ENCODE results near the gene TMEM221. TPM values are rescaled to one million over a fixed set of nuclear protein-coding genes. Genes with fewer than 3 reads are reported as not detected.

The TMEM221 gene
- total RNA-seq, 1 experiment from 2014 or later, result not detected

DNA sequence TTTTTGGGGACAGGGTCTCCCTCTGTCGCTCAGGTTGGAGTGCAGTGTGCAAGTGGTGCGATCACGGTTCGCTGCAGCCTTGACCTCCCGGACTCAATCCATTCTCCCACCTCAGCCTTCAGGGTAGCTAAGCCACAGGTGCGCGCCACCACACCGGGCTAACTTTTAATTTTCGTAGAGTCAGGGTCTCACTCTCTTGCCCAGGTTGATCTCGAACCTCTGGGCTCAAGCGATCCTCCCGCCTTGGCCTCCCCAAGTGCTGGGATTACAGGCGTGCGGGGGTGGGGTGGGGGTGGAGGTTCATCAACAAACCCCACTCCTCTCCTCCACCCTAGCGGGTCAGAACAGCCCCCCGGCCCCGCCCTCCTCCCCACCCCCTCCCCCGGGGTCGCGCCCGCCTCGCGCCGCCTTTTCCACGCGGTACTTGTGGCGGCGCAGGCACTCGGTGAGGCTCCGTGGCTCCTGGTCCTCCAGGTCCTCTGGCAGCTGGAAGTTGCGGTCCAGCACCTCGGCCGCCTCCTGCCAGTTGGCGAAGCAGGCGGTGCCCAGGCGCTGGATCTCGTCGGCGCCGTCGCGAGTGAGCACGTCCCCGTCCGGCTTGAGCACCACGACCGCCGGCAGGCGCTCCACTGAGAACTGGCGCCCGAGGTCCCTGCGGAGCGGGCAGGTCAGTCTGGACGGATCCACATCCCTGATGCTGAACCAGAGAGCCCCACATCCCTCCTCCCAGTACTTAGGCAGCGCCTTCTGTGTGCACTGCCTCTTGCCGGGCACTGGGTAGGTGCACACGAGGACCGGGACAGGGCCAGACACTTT lies 7.0 kb upstream of the TMEM221 start:
- H3K4me1 Mint-ChIP-seq (ENCODE audit: low read depth, unreplicated experiment), result no peaks in the 10 kb centered on the region
- TF ChIP-seq, protein P1, sequence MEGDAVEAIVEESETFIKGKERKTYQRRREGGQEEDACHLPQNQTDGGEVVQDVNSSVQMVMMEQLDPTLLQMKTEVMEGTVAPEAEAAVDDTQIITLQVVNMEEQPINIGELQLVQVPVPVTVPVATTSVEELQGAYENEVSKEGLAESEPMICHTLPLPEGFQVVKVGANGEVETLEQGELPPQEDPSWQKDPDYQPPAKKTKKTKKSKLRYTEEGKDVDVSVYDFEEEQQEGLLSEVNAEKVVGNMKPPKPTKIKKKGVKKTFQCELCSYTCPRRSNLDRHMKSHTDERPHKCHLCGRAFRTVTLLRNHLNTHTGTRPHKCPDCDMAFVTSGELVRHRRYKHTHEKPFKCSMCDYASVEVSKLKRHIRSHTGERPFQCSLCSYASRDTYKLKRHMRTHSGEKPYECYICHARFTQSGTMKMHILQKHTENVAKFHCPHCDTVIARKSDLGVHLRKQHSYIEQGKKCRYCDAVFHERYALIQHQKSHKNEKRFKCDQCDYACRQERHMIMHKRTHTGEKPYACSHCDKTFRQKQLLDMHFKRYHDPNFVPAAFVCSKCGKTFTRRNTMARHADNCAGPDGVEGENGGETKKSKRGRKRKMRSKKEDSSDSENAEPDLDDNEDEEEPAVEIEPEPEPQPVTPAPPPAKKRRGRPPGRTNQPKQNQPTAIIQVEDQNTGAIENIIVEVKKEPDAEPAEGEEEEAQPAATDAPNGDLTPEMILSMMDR (IDR thresholded peaks at IDR 0.05; ENCODE audit: insufficient read depth in 1 of 2, low read depth in 1 of 2, low read length in 1 of 2, severe bottlenecking in 1 of 2, unreplicated experiment in 1 of 2), result no peak
- H3K27me3 Mint-ChIP-seq (ENCODE audit: insufficient read depth, unreplicated experiment), result peaks cover 3% of the 10 kb centered on the region
- Histone ChIP-seq H3K27me3 (replicated peaks; ENCODE audit: control insufficient read depth, insufficient read depth, low read length) (no peaks in the 10 kb centered on the region), H3K4me3 (ENCODE audit: low read depth, low read length) (no peak overlapping the region), H3K9me3 (no peaks in the 10 kb centered on the region), H3K4me1 (no peaks in the 10 kb centered on the region), H3K36me3 (ENCODE audit: control insufficient read depth, insufficient read depth, low read length) (no peaks in the 10 kb centered on the region)
- H3K27ac Mint-ChIP-seq (ENCODE audit: unreplicated experiment), result no peak overlapping the region
- no TSS peak for BruUV-seq (replicated peaks)
- POLR2A ChIA-PET, result no interaction called here
- no peak for DNase-seq
- no peak overlapping the region for H3K4me3 Mint-ChIP-seq (ENCODE audit: unreplicated experiment)
- H3K9me3 Mint-ChIP-seq (ENCODE audit: unreplicated experiment), result no peaks in the 10 kb centered on the region
- CTCF ChIA-PET, result interaction anchor here (0.6 kb wide), 1 partner anchor 64 kb away, joined by 3 read pairs; no protein-coding TSS in a partner anchor
- intact Hi-C loops (cut with micrococcal nuclease; ENCODE audit: unreplicated experiment), result no loop called here
- no peaks in the 10 kb centered on the region for H3K36me3 Mint-ChIP-seq (ENCODE audit: insufficient read depth, unreplicated experiment)

DNA sequence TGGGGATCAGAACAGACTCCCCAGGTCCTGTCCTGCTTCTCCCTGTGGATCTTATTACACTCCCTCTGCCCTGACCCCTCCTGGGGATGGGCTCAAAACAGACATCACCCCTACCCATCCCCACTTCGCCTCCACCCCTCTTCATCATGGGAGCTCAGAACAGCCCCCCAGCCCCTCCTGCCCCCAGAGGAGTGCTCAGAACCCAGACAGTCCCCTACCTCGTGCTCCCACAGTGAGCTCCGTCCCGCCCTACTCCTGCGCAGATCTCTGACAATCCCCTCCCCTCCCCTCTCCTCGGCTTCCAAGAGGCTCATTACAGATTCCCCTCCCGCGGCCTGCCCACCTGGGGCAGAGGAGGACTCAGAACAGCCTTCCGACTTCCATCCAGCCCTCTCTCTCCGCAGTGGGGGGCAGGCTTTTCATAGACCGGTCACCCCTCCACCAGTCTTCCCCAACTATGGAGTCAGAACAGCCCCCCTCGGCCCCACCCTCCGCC lies 6.2 kb upstream of the TMEM221 start:
- no peak overlapping the region for H3K4me3 Mint-ChIP-seq (ENCODE audit: unreplicated experiment)
- Histone ChIP-seq H3K4me1 (no peaks in the 10 kb centered on the region), H3K36me3 (ENCODE audit: control insufficient read depth, insufficient read depth, low read length) (no peaks in the 10 kb centered on the region), H3K27me3 (replicated peaks; ENCODE audit: control insufficient read depth, insufficient read depth, low read length) (no peaks in the 10 kb centered on the region), H3K4me3 (ENCODE audit: low read depth, low read length) (no peak overlapping the region), H3K9me3 (no peaks in the 10 kb centered on the region)
- BruUV-seq (replicated peaks), result no TSS peak
- H3K27me3 Mint-ChIP-seq (ENCODE audit: insufficient read depth, unreplicated experiment), result peaks cover 3% of the 10 kb centered on the region
- intact Hi-C loops (cut with micrococcal nuclease; ENCODE audit: unreplicated experiment), result no loop called here
- ChIA-PET CTCF (interaction anchor here (0.6 kb wide), 1 partner anchor 64 kb away, joined by 3 read pairs; no protein-coding TSS in a partner anchor), POLR2A (no interaction called here)
- H3K36me3 Mint-ChIP-seq (ENCODE audit: insufficient read depth, unreplicated experiment), result no peaks in the 10 kb centered on the region
- no peaks in the 10 kb centered on the region for H3K9me3 Mint-ChIP-seq (ENCODE audit: unreplicated experiment)
- DNase-seq, result no peak
- no peaks in the 10 kb centered on the region for H3K4me1 Mint-ChIP-seq (ENCODE audit: low read depth, unreplicated experiment)
- TF ChIP-seq, protein P1 (IDR thresholded peaks at IDR 0.05; ENCODE audit: insufficient read depth in 1 of 2, low read depth in 1 of 2, low read length in 1 of 2, severe bottlenecking in 1 of 2, unreplicated experiment in 1 of 2), result no peak
- H3K27ac Mint-ChIP-seq (ENCODE audit: unreplicated experiment), result no peak overlapping the region

DNA sequence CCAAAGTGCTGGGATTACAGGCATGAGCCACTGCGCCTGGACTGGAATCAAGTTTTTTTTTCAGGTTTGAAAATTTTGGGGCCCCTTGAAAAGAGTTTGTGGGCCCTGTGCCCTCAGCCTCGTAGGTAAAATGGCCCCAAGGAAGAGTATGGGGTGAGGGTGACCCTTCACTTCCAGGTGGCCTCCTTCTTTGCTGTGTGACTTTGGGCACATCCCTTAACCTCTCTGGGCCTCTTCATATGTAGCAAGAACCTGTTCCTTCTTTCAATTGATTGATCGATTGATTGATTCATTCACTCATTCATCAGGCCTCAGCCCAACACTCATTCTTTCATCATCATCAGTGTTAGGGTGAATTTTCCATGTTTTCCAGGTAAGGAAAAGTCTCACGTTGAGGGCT lies 3.4 kb upstream of the TMEM221 start:
- H3K36me3 Mint-ChIP-seq (ENCODE audit: insufficient read depth, unreplicated experiment), result no peaks in the 10 kb centered on the region
- H3K27me3 Mint-ChIP-seq (ENCODE audit: insufficient read depth, unreplicated experiment), result no peaks in the 10 kb centered on the region
- no peaks in the 10 kb centered on the region for H3K4me1 ChIP-seq
- H3K27ac Mint-ChIP-seq (ENCODE audit: unreplicated experiment), result no peak overlapping the region
- no peaks in the 10 kb centered on the region for H3K36me3 ChIP-seq (ENCODE audit: control insufficient read depth, insufficient read depth, low read length)
- TF ChIP-seq, protein P1 (IDR thresholded peaks at IDR 0.05; ENCODE audit: insufficient read depth in 1 of 2, low read depth in 1 of 2, low read length in 1 of 2, severe bottlenecking in 1 of 2, unreplicated experiment in 1 of 2), result no peak
- intact Hi-C loops (cut with micrococcal nuclease; ENCODE audit: unreplicated experiment), result no loop called here
- no peaks in the 10 kb centered on the region for H3K9me3 Mint-ChIP-seq (ENCODE audit: unreplicated experiment)
- DNase-seq, result no peak
- H3K9me3 ChIP-seq, result no peaks in the 10 kb centered on the region
- no peak overlapping the region for H3K4me3 ChIP-seq (ENCODE audit: low read depth, low read length)
- no TSS peak for BruUV-seq (replicated peaks)
- no peak overlapping the region for H3K4me3 Mint-ChIP-seq (ENCODE audit: unreplicated experiment)
- no peaks in the 10 kb centered on the region for H3K27me3 ChIP-seq (replicated peaks; ENCODE audit: control insufficient read depth, insufficient read depth, low read length)
- ChIA-PET POLR2A (no interaction called here), CTCF (no interaction called here)
- no peaks in the 10 kb centered on the region for H3K4me1 Mint-ChIP-seq (ENCODE audit: low read depth, unreplicated experiment)
